22Rv1 (cell line): ENCODE measurements around the gene MED12L.

Experiments
- H3K27ac ChIP-seq: fragments of 450-650 bp; 2 replicates; pipeline ENCODE4 v1.5.1; 2017
- ZFX ChIP-seq: fragments of 450-650 bp; IDR thresholded peaks from 2 replicates; pipeline ENCODE4 v1.6.1; 2017; ENCODE audit warnings: antibody characterized with exemption, borderline replicate concordance
- TF ChIP-seq, protein P1 (sequence below): fragments of 450-650 bp; IDR thresholded peaks from 2 replicates; pipeline ENCODE4 v1.5.1; 2017; ENCODE audit warnings: mild to moderate bottlenecking

MED12L gene

DNA sequence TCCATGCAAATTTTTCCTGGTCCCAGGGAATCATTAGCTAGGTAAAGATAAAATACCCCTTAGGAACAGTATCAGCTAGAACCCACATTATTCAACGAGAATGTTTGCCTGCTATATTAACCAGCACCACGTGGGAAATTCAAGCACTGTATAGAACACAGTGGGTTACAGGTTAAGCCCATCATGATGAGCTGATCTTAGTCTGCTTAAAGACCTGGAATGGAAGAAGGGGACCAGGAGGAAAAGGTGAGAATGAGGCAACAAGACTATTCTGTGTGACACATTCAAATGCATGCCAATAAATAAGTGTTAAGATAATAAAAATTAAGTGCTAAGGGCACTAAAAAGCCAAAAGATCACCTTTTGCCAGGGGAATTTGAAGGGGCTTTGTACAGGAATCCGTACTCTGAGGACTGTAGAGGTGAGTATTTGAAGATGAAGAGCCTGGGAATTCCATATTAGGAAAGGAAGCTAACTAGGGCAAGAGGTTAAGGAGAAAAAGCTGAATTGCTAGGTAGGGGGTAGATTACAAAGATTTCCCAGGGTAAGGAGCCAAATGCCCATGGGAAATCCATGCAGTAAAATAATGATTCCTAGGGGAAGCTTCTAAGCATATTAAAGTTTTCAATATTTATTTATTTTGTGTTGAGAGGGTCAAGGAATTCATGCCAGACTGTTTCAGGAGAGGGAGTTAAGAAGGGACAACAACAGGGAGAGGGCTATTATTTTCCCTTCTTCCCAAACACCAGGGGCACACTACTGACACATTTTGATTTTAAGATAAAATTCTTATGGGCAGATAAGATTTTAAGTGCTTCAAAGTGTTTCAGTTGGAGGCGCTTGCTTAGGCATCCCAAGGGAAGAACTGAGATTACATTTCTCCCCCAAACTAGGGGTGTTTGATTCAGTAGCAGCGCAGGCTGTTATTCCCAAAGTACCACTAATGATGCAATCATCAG, 2.3 kb upstream of the MED12L start:
- H3K27ac ChIP-seq, result no peak overlapping the region
- TF ChIP-seq, protein P1, sequence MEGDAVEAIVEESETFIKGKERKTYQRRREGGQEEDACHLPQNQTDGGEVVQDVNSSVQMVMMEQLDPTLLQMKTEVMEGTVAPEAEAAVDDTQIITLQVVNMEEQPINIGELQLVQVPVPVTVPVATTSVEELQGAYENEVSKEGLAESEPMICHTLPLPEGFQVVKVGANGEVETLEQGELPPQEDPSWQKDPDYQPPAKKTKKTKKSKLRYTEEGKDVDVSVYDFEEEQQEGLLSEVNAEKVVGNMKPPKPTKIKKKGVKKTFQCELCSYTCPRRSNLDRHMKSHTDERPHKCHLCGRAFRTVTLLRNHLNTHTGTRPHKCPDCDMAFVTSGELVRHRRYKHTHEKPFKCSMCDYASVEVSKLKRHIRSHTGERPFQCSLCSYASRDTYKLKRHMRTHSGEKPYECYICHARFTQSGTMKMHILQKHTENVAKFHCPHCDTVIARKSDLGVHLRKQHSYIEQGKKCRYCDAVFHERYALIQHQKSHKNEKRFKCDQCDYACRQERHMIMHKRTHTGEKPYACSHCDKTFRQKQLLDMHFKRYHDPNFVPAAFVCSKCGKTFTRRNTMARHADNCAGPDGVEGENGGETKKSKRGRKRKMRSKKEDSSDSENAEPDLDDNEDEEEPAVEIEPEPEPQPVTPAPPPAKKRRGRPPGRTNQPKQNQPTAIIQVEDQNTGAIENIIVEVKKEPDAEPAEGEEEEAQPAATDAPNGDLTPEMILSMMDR, result no peak
- no peak for TF ChIP-seq ZFX

DNA sequence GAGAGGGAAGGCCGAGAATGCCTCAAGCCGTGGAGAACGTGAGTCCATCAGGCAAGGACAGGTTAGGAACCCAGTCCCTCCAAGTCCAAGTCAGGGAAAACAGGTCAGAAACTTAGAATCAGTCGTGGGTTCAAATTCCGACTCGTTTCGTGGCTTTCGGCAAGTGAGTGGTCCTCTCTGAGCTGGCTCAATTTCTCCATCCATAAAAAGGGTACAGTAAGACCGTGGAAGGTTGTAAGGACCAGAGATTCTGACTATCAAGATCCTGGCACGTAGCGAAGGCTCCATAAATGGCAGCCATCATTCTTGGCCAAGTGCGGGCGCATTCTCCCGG, 604 bp upstream of the MED12L start:
- H3K27ac ChIP-seq, result no peak overlapping the region
- TF ChIP-seq ZFX, result no peak
- TF ChIP-seq, protein P1, result no peak

DNA sequence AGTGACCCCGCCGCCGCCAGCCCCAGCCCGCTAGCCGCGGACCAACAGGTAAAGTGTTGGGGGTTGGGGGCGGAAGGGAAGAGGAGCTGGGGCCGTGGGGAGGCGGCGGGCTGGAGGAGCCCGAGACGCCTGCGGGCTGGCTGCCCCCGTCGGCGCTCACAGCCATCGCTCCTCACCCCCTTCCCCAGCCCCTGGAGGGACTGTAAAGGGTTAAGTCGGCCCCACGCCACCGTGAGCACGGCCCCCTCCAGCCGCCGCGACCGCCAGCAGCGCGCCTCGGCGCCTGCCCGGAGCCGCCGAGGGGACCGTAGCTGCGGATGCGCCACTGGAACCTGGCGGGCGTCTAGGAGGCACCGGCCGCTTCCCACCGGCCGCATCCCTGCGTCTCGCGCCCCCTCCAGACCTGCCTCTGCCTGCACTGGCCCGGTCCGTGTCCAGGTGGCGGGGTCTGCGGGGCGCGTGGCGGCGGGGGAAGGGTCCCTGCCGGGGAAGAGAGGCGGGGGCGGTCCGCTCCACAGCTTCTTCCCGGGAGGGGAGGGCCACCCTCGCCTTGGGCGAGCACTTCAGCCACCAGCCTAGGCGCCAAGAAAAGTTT, 522 bp downstream of the MED12L start:
- TF ChIP-seq, protein P1, result no peak
- no peak for TF ChIP-seq ZFX
- peak overlapping the region; percentile 37; the same call in 1 of the 2 replicates for H3K27ac ChIP-seq

DNA sequence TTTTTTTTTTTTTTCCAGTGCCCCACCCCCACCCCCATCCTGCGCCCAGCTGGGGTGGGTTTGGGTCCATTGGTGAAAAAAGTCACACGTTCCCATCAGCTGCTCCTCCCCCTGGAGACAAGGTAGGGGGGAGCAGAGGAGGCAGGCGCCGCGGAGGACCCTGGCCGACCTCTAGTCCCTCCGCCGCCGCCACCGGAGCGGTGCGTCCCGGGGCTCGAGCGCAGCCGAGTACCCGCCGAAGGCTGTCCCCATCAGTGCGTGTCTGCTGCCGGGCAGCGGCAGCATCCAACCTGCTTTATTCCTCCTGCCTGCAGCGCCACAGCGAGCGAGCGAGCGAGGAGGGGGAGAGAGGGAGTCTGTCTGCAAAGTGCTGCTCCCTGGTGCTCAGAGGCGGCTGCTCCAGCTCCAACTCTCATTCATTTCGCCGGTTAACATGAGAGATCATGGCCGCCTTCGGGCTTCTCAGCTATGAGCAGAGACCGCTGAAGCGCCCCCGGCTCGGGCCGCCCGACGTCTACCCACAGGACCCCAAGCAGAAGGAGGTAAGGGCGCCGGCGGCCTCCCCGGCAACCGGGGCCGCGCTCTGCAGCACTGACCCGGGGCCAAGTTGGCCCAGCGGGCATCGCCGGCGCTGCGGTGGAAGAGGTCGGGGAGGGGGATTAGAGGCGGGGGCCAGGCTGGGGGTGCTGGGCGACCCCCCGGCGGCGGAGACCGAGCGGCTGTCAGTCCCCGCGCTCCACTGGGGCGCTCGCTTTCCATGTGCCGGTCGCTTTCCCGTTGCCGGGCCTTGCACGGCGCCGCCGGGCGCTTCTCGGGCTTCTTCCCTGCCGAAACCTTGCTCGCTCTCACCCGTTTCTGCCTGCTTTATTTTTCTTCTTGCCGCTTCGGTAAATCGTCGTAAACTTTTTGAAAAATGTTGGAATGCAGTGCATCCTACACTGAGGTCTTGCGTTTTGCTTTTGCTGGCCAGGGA, 1.3 kb downstream of the MED12L start:
- TF ChIP-seq, protein P1, result peak; percentile 63
- no peak for TF ChIP-seq ZFX

DNA sequence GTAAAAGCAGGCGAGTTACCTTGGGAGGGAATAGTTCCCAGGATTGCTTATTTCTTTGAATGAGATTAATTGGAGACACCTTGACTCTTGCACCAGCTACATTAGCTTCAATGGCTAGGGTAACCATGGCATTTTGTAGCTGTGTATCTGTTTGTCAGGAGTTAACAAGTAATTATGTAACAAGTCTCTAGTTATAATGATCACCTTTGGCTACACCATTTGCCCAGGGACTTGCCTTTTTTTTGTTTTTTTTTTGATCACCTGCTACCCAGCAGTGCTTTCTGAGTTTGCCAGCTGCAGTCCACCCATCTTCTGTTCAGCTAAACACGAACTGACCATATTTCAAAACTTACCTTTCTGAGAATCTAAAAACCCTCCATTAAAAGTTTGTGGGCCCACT, 2.2 kb downstream of the MED12L start:
- no peak overlapping the region for H3K27ac ChIP-seq
- TF ChIP-seq, protein P1, result no peak

More for the DNA sequence above, 1.3 kb downstream of the MED12L start:
- peak overlapping the region; percentile 37; the same call in 1 of the 2 replicates for H3K27ac ChIP-seq

DNA sequence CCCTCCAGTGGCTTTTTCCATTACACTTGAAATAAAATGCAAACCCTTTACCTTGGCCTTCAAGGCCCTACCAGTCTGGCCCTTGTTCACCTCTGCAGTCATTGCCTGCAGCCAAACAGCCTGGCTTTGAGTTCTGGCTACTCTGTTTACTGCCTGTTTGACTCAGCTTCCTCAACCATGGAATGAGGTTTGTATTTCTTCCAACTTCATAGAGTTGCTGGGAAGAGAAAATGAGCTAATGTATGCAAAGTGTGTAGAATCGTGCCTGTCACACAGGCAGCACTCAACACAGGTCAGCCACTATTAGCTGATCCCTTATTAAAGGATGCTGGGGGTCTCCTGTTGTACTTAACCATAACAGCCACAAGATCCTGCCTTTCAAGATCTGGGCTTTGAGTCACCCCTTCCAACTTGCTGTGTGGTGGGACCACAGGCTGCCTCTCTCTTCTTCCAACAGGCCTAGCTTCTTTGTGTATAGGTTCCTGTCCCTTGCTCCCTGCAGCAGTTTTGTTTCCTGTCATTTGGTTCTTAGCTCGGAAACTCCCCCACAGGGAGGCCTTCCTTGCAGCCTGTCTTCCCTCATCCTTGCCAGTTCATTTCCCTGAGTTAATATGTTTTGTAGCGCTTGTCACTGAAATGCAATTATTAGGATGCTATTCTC, 6.4 kb downstream of the MED12L start:
- no peak for TF ChIP-seq ZFX
- TF ChIP-seq, protein P1, result no peak
- no peak overlapping the region for H3K27ac ChIP-seq
